OCI-LY7 (cell line): ENCODE measurements around the gene HOXB8.

ENCODE experiments used
- CTCF ChIP-seq: fragments of 200-600 bp; sonication (generic); conservative IDR thresholded peaks from 2 replicates; pipeline ENCODE4 v1.5.1; 2014; ENCODE audit warnings: mild to moderate bottlenecking, antibody characterized with exemption, low read length, moderate library complexity, mixed read lengths
- EZH2phosphoT487 ChIP-seq: fragments of 200-600 bp; sonication (generic); IDR thresholded peaks from 2 replicates; pipeline ENCODE4 v1.6.1; 2018; ENCODE audit warnings: low read depth, borderline replicate concordance, mild to moderate bottlenecking, mixed run types, antibody characterized with exemption, low read length, moderate library complexity, mixed read lengths

DNA sequence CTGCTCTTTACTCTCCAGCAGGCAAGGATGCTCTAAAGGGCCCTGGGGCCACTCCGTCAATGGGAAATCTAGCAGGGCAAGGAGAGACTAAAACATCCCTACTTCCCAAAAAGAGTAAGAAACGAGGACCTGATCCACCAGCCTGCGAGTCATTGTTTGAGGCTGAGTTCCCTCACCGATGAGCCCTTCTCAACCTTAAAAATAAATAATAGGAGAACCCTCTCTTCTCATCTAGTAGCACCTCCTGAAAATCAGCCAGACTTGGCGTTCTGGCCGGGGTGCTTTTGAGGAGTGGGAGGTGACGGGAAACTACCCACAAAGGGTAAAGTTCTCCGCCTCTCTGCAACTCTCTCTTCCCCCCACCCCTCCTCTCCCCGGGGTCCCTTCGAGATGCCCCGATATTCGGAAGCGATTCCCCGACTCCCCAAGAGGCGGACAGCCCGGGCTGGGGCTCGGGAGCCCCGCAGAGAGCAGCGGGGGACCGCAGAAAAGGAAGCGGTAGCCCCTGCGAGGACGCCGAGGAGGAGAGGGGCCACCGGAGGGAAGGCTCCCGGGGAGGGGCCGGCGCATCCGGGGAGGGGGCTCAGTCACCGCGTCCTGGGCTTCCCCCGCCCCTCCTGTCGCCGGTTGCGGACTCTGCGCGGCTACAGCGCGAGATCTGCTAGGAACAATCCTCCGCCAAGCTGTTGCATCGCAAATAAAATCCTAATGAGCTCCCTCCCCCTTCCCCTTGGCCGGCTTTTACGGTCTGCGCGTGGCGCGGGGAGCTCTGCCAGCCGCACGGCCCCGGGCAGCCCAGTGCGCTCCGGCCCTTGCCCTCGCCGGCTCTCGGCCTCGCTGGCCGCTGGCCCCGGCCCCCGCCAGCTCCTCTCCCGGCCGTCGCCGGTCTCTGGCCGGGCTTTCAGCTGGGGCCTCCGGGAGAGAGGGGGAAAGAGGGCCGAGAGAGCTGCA lies 9.7 kb upstream of the HOXB8 start:
- no peak for TF ChIP-seq CTCF
- no peak for TF ChIP-seq EZH2phosphoT487
